Activated CD4-positive, alpha-beta T cell treated with anti-CD3 and anti-CD28 coated beads, Interleukin-2, amount 50 U/mL, for 4 hours (primary cell): Measurements from ENCODE around the gene DAGLB.
"Not testable (repeated sequence)": the region's sequence is repeated elsewhere in the genome, so short reads cannot be mapped to it uniquely, and the experiment has no call there.

Experiments
- DNase-seq, 2 experiments: peaks; one replicate each; pipeline ENCODE4 v3.0.0-alpha.2; 2020

Gene DAGLB, protein sequence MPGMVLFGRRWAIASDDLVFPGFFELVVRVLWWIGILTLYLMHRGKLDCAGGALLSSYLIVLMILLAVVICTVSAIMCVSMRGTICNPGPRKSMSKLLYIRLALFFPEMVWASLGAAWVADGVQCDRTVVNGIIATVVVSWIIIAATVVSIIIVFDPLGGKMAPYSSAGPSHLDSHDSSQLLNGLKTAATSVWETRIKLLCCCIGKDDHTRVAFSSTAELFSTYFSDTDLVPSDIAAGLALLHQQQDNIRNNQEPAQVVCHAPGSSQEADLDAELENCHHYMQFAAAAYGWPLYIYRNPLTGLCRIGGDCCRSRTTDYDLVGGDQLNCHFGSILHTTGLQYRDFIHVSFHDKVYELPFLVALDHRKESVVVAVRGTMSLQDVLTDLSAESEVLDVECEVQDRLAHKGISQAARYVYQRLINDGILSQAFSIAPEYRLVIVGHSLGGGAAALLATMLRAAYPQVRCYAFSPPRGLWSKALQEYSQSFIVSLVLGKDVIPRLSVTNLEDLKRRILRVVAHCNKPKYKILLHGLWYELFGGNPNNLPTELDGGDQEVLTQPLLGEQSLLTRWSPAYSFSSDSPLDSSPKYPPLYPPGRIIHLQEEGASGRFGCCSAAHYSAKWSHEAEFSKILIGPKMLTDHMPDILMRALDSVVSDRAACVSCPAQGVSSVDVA

DNA sequence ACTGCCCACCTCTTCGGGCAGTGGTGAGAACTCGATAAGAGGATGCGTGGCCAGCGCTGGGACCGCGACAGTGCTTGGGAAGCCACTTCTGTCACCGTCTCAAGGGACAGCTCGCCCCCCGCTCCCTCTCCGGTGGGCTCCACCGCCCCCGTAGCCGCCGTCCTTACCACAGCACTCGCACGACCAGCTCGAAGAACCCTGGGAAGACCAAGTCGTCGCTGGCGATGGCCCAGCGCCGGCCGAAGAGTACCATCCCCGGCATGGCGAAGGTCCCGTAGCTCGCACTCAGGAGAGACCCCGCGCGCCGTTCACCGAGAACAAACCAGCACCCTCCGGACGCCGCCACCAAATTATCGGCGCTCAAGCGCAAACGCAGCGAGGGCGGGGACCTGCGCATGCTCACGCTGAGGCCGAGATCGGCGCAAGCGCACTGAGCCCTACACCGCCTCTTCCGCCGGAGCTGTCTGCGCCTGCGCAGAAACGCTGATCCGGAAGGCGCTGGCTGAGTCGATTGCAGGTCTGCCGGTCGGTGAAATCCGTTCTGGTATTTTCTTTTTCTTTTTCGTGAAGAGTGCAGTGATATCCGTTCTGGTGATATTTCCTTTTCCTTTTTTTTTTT lies at the start of gene DAGLB:
Gene DAGLB, minus strand, starts transcription at position 374 of the 619 bp plus-strand sequence. Its CDS starts 112 bp downstream, at position 262.
- peak; percentile 93 to 94 for DNase-seq

DNA sequence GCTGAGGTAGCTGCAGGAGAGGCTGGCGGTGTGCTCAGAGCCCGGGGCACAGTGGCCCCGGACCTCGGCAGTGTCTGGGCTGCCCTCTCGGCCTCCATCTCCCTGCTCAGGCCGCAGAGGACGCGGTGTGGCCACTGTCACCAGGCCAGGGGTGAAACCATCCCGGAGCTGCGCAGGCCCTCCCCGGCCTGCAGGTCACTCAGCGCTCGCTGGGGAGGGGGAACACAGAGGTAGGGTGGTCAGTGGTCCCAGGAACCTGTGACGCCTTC lies 49.8 kb upstream of the DAGLB start:
- no peak for DNase-seq

DNA sequence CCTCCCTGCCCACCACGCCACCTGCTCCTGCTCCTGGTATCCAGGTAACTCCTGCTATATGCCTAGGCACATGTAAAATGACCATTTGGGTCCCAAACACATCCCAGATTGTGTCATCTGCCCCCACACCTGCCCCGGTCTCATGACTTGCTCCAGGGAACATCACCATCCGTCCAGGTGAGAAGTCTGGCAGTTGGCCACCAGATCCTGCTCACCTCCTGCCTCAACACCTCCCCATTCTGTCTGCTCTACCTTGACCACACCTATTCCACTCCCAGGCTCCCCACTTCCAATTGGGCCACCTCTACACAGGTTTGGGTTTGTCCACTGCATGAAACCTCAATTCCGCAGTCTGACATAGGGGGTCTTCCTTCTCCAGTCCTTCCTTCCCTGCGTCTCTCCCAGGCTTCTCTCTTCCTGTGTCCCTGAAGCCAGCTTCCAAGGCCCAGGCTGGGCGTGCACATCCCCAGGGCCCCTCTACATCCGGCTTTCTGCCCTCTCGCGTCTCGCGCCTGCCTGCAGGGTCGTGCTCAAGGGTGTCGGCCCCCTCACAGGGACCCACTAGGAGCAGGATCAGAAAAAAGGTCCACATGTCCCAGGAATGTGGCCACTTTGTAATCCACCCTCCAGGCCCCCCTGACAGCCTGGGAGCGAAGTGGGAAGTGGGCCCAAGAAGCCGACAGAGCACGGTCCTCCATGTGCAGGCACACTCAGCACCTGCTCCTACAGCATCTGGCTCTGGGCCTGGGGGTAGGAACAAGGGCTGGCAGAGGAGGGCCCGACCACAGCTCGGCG lies 49.3 kb upstream of the DAGLB start:
- no peak for DNase-seq

DNA sequence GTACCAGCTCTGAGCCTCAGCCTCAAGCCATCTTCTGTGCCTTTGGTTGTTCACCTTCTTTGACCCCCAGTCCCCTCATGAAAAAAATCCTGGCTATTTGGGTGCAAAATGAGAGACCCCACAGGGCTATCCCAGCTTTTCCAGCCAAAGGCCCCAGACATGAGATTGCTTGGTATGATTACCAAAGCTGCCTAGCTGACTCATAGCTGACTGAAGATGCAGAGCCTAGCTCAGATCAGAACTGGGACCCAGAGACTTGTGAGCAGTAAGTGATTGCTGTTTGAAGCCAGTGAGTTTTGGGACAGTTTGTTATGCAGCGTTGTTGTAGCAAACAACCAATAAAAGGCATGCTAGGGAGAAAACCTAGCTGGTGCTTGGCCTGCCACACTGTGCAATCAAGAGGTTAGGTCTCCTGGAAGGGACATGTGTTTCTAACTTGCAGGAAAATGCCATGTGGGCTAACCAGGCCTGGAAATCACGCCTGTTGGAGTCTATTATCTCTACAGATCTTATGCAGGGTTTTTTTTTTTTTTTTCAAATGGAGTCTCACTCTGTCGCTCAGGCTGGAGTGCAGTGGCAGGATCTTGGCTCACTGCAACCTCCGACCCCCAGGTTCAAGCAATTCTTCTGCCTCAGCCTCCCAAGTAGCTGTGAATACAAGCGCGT lies 48.0 kb upstream of the DAGLB start:
- no peak for DNase-seq

DNA sequence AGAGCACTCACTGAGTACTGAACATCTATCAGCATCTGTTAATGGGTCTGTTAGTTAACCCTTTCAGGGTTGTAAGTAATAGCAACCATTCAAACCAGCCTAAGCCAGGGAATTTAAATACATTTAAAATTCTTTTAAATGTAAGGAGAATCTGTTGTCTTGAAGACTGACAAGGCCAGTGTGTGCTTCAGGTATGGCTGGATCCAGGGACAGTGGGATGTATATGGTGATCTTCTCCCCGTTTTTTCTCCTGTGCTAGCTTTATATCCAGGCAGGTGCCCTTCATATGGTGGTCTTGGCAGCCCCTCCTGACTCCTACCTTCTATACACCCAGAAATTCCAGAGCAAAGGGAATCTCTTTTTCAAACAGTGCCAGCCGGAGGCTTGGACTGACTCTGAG lies 46.6 kb upstream of the DAGLB start:
- no peak for DNase-seq

DNA sequence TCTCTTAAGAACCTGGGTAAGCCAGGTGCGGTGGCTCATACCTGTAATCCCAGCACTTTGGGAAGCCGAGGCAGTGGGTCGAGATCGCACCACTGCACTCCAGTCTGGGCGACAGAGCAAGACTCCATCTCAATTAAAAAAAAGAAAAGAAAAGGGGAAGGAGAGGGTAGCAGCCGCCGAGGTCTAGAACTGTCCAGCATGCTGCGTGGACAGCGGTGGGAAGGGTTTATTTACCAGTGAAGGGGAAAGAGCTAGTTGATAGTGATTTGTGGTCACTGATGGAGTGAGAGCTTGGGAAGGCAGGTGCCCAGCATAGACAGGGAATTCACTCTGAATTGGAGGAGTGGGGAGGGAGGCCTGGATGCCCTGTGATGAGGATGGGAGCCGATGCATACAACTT lies 43.4 kb upstream of the DAGLB start:
- no peak for DNase-seq

DNA sequence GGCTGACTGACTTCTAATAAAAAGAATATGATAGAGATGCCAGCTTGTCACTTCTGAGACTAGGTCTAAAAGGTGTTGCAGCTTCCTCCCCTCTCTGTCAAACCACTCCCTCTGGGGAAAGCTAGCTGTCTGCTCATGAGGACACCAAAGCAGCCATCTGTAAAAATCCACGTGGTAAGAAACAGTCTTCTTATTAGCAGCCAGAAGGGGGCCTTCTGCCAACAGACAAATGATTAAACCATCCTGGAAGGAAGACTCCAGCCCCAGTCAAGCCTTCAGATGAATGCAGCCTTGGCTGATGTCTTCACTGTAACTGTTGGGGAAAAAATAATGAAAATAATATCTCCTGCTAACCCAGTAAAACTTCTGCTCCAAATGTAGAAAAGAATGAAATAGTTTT lies 41.9 kb upstream of the DAGLB start:
- no peak for DNase-seq

DNA sequence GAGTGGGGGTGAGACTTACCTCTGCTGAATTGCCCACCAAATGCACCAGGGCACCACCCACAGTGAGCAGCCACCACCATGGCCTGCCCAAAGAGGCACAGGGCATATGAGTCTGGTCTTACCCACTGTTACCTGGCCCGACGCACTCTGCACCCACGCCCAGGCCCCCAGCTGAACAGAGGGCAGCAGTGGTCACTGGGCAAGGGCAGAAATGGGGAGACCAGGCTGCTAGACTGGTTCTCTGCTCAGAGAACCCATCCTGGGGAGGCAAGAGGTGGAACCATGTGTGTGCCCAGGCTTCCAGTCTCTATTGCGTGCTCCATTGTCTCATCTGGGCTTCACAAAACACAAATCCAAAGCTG lies 39.4 kb upstream of the DAGLB start:
- no peak for DNase-seq

DNA sequence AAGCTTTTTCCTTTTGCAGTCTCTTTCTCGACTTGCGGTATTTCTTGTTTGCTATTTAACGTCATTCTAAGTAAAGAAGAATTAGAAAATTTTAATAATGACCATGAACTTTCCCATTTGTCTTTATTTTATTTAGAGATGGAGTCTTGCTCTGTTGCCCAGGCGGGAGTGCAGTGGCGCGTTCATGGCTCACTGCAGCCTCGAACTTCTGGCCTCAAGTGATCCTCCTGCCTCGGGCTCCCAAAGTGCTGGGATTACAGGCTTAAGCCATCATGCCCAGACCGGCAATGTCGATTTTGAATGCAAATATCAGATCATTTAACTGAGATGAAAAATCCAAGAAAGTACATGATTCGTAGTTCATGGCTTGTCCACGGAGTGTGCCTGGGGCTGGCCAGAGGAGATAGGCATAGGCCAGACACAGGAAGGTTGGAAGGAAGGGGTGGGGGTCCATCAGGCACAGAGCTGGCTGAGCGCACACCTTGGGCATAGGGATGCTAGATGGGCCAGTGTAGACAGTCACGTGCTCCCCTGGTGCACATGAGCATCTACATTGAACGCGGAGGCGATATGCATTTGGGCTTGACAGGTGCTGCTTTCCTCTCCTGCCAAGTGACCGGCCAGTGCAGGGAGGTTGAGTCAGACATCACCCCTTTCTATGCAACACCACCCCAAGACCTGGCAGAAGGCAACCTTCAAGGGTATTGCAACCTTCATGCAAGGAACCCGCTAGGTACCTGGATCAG lies 38.9 kb upstream of the DAGLB start:
- no peak for DNase-seq

DNA sequence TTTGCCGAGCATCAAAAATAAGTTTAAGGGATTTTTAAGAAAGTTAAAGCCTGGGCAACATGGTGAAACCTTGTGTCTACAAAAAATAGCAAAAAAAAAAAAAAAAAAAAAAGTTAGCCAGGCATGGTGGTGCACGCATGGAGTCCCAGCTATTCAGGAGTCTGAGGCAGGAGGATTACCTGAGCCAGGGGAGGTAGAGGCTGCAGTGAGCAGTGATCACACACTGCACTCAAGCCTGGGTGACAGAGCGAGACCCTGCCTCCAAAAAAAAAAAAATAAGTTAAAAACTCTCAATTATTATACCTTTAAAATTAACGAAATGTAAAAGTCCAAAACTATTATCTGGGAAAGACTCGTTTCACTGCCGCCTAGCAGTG lies 35.0 kb upstream of the DAGLB start:
- DNase-seq, result no peak

DNA sequence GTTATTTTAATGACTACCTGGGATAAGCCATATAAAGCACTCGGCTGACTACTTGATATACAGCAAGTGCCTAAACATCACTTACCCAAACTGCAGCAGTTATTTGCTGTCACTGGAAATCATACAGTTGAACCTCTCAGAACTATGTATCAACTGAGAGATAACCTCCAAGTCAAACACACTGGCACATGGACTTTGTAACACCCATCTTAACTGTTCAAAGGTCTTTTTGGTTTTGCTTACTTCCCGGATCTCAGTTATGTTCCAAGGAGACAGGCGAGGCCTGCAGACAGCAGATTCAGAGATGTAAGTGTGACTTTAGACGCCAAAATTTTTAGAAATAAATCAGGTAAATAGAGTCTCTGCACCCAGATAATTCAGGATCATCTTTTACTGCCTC lies 34.6 kb upstream of the DAGLB start:
- no peak for DNase-seq

DNA sequence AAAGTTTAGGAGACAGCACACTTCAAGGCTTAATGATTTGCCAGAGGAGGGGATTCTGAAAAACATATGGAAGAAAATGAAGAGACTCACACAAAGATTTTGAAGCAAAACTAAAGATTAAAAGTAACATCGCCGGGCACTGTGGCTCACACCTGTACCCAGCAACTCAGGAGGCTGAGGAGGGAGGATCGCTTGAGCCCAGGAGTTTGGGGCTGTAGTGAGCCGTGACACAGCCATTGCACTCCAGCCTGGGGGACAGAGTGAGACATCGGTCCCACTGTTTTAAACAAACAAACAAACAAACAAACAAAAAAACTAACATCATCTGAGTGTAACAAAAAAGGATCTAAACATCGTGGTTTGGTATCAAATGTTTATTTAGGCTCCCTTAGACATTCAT lies 33.7 kb upstream of the DAGLB start:
- DNase-seq, result no peak

DNA sequence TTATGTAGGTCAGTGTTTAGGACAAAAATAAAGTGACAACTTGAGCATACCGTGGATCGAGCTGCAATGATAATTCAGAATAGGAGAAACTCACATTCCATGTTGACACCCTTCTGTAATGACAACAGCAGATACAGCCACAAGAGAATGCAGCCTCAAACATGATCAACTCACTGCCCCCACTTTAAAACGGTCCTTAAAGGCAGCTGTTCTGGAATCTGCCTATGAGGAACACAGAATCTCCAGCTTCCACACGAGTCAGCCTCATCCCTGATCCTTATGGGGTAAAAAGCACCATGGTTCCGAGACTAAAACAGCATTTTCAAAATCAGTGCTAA lies 32.5 kb upstream of the DAGLB start:
- no peak for DNase-seq

DNA sequence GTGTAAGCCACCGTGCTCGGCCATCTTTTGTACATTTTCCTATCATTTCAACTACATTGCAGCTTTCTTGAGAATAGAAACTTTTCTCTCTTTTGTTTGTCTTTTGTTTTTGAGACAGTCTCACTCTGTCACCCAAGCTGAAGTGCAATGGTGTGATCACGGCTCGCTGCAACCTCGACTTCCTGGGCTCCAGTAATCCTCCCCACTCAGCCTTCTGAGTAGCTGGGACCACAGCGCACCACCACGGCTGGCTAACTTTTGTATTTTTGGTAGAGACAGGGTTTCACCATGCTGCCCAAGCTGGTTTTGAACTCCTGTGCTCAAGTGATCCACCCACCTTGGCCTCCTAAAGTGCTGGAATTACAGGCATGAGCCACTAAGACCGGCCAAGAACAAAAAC lies 31.3 kb upstream of the DAGLB start:
- DNase-seq, result no peak

DNA sequence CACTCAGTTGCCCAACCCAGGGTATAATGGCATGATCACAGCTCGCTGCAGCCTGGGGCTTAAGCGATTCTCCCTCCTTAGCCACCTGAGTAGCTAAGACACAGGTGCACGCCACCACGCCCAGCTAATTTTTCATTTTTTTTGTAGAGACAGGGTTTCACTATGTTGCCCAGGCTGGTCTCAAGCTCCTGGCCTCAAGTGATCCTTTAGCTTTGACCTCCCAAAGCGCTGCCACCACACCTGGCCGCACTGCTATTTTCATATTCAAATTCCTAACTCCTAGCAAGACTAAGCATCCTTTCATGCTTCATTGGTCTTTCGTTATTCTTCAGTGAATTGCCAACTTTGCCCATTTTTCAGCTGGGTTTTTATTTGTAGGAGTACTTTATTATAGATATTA lies 30.4 kb upstream of the DAGLB start:
- DNase-seq, result no peak

DNA sequence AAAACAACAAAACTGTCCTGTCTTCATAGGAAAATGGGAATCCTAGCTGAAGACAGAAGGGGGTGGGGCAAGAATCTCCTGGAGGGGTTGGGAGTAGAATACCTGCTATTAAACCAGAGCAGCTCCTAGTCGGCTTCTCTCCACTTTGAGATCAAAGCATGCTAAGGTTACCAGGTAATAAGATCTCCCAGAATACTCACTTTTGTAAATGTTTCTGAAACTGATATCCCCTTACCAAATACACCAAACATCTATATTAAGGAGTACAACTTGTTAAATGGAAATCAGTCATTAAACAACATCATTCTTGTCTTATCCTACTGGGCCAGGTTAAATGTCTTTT lies 29.5 kb upstream of the DAGLB start:
- DNase-seq, result no peak

DNA sequence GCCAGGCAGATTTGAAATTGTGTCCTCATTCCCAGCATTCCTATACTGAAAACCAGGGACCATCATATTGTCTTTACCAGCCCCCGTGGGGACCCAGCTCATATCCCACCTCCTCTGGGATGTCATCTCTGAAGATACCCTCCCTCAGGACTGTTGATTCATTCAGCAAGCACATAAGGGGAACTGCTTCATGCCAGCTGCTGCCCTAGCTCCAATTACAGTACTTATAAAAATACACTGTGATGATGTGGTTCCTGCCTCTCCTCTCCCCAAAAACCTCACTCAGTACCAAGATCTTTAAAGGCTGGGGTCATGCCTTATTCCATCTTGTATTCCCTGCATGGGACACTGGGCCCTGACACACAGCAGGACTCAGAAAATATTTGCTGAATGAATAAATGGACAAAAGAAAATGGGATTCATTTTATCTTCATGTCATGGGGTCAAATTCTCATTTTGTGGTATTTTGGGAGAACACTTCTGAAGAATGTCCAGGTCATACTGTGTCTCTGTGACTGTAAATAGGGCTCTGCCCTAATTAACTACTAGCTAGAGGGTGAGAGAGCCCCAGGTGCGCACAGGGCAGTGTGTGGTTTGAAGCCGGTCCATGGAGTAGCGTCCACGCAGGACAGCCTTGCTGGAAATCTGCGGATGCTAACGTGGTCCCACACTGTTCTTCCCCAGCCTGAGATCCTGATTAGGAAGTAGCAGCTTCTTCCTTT lies 29.0 kb upstream of the DAGLB start:
- DNase-seq, result no peak

DNA sequence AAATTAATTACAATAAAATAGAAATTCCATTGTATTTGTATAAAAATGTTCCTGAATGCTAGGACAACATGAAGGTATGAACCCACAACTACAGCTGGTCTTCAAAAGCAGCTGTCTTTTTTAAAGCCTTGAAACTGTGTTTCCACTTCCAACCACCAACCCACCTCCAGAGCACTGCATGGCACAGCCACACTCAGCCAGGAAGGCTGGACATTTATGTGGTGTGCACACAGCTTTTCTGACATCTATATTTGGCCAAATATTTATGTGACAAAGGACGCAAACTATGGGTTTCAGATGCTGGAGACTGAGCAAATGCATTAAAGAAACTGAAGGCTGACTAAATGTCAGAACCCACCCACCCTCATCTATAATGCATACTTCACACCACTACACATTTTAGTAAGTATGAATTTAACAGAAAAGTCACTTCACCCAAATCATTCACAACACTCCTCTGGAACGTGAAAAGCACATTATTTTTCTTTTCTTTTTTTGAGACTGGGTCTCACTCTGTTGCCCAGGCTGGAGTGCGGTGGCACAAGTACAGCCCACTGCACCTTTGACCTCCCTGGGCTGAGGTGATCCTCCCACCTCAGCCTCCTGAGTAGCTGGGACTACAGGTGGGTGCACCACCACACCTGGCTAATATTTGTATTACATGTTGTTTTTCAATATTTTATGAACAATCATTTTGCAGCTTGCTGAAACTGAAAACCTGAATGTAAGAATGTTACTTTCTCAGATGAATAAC lies 27.9 kb upstream of the DAGLB start:
- no peak for DNase-seq

DNA sequence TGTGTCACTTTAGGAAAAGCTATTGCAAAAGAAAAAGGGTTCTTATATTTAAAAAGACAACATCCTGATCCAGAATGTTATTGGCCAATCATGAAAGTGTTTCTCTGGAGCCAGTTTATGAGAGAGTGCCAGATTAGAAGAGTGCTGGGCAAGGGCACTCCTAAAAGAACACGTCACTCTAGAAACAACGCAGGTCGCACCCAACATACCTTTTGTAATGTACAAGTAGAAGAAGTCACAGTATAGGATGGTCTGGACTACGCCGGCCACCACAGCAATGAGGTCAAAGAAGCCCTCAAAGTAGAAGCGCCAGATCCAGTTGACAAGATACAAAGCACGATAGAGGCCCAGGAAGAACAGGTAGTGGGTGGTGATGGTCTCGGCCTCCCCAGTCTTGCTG lies 18.1 kb upstream of the DAGLB start:
- DNase-seq, result no peak

DNA sequence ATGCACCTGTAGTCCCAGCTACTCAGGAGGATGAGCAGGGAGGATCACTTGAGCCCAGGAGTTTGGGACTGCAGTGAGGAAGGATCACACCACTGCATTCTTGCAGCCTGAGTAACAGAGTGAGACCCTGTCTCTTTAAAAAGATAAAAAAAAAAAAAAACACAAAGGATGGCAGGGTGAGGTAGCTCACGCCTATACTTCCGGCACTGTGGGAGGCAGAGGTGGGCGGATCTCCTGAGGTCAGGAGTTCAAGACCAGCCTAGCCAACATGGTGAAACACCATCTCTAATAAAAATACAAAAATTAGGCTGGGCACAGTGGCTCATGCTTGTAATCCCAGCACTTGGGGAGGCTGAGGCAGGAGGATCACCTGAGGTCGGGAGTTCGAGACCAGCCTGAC lies 15.9 kb upstream of the DAGLB start:
- not testable (repeated sequence) for DNase-seq

DNA sequence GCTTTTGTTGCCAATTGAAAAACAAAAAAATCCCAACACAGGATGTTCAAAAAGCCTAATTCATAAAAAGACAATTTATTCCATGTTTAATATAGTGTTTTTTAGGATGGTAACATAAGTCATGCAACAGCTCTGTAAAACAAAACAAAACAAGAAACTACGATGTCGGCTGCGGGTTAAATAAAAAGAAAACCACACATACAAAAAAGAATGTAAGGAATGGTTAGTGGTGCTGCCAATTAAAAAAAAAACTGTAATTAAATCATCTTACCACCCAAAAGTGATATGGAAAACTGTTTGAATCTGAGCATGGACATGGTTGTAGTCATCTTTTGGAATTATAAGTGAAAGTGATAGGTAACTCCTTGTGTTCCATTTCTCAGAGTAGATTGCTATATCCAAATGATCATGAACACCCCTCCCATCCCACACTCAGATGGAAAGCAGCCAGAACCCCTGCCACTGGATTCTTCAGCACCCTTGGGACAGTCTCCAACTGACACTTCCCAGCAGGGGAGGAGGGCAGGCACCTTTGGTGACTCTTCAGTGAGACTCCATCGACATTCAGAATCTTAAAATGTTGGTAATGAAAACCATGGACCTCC lies 14.3 kb upstream of the DAGLB start:
- no peak for DNase-seq
